GM18502 (cell line): ENCODE results near the gene SERP2.

ENCODE experiments used
- ATAC-seq: cut with Tn5 transposase; IDR thresholded peaks from one replicate; pipeline ENCODE4 v1.9.1; 2021; ENCODE audit warnings: mild to moderate bottlenecking; ENCODE audit not compliant: unreplicated experiment, poor library complexity

The SERP2 gene

DNA sequence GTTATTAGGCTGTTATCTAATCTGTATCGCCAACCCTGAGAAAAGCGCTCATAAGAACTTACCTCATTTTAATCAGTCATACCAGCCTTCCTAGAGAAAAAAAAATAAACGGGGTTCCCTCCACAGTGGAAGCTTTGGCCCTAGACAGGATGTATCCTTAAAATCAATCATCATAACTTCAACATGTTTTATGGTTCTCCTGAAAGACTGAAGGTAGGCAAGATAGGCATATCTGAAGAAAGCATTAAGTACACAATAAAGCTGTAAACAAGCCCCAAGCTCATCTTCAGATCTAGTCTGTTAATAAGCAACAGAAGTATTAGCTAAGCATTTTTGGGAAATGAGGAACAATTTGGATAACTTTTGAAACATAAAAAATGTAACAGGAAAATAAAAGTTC, 18.7 kb upstream of the SERP2 start:
- no peak for ATAC-seq

DNA sequence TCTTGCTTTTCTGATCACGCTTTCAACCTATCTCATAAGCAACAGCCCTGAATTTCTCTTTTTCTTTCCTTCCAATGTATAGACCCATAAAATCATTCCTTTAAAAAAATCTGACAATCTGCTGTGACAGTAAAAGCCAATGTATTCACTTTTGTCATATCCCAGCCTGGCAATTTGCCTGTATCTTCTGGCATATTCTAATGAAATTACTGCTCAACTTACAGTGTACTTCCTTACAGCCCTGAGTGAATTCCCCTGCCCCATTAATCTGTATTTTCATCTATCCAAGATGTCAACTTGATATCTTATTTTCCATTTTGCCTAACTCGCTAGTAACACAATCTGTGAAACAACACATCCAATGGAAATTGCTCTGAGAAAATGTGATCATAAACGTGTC, 18.0 kb upstream of the SERP2 start:
- ATAC-seq = no peak

DNA sequence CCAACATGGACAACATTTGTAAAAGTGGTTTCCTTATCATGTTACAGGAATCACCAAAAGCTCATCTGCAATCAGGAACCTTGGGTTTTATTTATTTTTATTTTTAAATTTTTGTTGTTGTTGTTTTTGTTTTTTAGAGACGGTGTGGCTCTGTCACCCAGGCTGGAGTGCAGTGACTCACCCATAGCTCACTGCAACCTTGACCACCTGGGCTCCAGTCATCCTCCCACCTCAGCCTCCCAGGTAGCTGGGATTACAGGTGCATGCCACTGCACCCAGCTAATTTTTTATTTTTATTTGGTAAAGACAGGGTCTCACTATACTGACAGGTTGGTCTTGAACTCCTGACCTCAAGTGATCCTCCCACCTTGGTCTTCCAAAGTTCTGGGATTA, 13.6 kb upstream of the SERP2 start:
- no peak for ATAC-seq

DNA sequence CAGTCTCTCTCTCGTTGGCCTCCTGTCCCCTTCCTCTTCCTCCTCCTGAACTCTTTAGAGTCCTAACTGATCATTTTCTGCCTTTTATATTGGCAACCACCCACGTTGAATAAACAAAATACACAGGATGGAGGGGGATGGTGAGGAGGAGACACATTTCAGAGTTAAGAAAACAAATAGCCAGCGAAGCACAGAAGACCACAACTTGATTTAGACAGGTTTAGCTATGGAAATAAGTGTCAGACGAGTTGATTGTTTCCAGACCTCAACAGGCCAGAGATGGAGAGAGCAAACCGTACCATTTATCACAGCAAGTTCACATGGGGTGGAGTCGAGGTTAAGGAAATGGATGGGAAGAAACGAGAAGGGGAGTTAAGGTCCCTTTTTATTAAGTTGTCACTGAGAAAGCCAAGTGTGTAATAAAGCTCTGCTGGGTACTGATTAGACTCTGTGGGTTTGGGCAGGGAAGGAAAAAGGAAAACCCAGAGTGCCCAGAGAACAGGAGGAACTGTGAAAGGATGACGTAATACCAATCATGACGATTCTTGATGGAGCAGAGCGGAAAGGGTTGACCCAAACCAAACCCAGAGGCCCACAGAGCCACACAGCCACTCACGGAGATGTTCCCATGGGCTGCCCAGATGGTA, 11.1 kb upstream of the SERP2 start:
- no peak for ATAC-seq

DNA sequence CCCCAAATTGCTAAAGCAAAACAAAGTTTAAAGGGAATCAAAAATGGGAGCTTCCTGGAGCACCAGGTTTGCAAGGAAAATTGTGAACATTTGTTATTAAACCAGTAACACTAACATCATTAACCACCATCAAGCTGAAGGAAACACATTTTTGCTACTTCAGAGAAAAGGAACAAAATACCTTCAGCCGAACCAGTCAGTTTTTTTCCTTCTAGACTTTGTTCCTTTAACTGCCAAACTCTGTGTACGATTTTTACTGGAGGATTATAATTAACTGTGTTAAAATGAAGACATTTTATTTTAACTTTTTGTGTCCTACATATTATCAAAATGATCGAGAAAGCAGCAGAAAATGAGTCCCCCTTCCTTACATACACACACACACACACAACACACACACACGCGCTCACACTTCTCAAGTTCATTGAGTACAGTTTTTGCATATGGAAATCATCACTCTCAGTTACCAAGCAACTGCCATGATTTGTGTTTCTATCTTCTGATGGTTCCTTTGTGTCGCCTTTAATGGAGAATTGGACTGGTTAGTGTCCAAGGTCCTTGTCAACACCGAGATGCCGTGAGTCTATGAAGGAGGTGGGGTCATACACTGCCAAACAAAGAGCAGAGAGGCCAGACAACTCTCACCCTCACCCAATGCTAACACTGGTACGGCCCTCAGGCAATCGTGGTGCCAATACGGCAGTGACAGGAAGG, 9.8 kb upstream of the SERP2 start:
- no peak for ATAC-seq

DNA sequence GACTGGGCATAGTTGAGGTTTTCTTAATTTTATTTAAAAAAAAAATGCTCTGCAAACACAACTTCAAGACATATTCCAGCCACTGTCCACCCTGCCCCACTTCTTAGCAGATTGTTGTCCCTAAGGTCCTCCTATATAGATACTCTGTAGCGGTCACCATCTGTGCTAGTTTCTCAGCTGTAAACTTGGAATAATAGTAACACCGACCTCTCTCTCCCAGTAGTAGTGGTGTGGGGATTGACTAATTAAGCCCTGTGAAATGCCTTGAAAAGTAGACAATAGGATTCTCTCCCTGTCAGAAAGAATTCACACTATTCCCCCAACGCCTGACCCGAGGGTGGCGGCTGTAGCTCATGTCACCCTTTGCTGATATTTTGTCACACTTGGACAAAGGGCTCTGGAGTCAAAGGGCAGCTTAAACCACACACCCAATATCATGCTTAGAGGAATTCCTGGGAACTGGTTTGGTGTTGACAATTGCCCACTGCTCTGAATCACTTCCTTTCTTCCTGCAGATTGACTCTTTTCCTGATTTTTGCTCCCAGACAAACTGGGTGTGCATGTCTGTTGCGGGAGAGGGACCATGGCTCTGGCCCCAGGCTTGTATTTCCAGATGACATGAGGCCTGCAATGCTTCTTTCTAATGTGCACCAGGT, 9.2 kb upstream of the SERP2 start:
- no peak for ATAC-seq

DNA sequence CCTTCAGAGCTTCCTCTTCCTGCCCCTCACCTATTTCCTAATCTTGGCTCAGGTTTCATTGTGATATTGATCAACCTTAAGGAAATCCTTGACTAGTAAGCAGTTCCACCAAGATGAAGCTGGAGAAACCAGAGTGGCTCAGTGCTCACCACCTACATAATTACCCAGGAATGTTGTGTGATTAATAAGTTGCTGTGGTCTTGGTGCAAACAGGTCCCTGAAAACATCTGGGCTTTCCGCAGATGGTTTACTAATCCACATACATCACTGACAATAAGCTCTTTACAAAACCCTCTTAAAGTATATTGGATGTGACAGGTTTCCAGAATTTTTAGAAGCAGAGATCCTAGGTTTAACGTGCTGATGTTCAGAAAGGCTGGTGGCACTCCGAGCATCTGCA, 8.6 kb upstream of the SERP2 start:
- ATAC-seq = no peak

DNA sequence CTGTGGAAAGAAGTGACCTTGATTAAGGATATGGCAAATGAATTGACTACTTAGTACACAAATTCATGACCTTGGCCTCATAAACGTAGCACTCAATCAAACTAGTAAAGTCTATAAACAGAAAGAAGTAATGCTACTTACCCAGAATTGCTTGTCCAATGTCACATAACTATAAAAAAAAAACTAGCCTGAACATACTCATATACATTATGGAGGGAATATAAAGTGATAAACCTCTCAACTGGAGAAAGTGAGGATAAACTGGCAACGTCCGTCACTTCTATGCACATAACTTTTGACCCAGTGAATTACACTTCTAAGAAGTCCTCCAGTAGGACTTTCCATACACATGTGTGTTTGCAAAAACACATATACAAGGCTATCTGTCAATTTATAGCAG, 7.7 kb upstream of the SERP2 start:
- ATAC-seq = no peak

DNA sequence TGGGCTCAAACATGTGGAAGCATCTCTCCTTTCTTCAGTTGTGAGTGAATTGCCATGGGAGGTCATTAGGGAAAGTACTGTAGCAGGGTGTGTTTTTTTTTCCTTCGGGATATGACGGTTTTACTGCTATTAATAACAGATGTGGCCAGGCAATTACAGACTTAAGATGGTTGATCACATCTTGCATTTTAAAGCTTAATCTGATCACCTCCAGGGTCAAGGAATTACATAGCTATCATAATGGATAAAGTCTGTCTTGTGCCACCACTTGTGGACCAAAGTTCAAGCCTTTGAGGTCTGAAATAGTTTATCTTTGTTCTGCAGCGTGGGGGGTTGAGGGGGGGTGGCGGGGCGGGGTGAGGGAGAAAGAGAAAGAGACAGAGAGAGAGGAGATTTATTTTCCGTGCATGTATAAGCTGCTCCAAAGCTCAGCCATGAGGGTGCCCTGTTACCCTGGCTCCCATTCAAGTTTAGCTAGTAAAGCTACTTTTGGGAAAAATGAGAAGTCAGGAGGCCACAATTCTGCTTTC, 5.5 kb upstream of the SERP2 start:
- ATAC-seq = no peak

DNA sequence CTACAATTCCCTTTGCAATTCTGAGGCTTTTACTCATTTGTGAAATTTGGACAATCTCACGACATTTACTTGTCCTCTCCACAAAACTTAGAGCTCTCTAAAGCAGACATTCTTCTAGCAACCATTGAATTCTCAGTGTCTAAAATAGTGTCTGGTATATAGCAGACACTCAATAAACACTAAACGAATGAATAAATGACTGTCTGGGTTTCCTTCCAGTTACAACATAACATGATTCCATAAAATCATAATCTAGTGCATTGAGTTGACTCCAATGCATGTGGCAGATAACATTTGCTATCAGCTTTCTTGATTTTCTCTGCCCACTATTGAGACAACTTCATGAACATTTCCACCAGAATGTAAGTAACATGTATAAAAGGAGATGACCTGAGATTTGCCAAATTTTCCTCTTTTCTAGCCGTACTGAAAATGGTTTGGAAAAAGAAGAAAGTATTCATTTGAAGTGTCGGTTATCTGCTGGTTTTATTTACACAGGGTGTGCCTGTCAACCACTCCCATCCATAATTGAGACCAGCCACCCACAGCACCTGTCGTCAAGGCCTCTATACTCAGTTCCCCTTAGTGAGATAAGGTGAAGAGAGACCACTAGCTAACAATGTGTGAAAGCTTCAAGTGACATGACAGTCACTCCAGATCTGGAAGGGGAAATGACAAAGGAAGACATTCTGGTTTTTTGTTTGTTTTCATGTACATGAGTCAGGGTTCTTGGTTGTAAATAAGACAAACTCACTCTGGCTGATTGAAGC, 4.8 kb upstream of the SERP2 start:
- ATAC-seq = no peak

DNA sequence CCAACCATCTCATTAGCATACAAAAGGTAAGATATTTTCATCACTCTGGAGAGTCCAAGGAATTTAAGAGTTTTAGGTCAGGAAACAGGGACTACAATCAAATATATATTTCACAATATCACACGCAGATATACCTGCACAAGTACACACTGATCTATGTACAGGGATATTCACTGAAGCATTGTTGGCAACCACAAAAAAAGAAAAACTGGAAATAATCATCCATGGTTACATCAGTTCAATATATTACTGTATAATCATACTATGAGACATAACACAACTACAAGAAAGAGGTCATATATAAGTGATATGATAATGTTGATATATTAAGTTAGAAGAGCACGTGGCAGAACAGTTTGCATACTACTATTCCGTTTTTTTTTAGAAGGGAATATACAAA, 2.2 kb upstream of the SERP2 start:
- no peak for ATAC-seq

DNA sequence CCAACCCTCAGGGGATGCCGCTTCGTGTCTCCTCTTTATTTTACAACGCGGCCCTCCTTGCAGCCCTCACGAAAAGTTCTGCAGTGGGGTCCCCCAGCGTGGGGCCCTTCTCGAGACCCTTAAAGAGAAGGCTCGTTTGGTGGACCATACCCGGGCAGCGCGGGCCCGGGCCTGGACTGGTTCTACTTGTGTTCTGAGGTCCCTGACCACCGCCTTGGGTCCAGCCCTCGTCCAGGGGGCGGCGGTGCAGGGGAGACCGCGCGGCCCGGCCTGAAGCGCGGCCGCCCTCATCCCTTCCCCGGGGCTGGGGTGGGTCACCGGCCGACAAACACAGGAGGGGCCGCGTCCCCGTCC, 400 bp upstream of the SERP2 start:
- no peak for ATAC-seq

DNA sequence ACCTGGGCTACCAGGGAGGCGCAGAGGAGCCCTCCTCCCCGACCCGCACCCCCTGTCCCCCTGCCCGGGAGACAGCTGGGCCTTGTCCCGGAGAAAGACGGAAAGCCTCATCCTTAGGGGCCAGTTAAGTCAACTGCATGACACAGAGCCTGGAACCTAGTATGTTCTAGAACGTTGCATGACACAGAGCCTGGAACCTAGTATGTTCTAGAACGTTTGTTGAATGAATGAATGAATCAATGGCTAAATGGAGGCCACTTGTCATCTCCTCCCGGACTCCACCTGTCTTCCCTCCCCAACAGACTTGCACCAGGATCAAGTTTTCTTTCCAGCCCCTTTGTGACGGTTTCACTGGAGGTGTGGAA, 706 bp downstream of the SERP2 start:
- ATAC-seq = no peak

DNA sequence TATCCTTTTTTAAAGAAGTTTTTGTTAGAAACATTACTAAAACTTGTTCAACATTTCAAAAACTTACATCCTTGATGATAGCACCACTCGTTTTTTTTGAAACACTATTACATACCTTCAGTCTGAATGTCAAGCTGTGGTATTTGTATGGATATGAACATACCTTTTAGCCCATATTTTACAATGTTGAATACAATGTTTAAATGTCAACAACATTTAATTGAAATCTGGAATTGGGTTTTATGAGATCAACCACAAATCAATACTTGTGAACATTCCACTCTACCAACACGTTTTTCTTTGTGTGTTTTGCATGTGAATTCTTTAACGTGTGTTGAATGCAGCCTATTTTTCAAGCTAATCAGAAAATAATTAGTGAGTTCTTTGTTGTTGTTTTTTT, 4.7 kb downstream of the SERP2 start:
- no peak for ATAC-seq

DNA sequence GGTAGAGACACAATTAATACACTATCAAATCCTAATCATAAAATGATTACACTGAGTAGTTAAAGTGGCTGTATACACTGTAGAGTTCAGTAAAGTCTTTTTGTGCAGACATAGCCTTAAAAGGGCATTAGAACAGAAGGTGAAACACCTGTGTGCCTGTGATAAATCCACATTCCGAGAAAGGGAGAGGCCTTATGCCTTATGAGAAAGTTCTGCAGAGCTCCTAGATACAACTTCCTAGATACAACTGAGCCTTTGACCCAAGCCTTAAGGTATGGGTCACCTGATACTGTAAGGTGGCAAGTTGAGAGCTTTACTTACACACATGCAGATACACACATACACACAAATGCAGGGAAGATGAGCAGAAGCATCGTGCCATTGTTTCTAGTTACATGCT, 6.3 kb downstream of the SERP2 start:
- no peak for ATAC-seq

DNA sequence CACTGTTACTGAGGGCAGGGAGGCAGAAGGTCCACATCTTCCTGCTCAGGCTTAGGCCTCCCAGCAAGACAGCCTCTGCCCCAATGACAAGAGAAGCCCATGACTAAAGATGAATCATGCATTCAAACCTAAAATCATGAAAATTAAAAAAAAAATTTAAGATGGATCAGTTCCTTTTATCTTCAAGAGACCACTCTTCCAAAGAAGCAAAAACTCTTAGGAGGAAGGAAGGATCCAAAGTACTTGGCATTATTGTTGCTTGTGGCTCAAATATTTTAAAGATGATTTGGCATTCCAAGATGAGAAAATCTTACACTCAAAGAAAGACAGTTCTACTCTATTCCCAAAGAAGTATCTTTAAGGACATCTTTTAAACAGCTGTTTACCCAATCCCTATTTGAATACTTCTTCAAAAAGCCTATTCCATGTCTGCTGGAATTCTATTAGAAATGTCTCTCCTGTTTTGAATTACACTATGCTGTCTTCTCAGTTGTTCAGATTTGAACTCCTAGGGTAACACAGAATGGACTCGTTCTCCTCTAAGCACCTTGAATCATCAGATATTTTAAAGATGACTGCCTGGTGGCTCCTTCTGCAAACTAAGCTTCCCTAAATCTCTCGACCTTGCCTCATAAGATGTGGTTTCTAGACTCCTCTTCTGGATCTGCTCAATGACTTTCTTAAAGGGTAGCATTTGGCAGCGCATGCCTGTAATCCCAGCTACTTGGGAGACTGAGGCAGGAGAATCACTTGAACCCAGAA, 7.0 kb downstream of the SERP2 start:
- ATAC-seq = no peak

DNA sequence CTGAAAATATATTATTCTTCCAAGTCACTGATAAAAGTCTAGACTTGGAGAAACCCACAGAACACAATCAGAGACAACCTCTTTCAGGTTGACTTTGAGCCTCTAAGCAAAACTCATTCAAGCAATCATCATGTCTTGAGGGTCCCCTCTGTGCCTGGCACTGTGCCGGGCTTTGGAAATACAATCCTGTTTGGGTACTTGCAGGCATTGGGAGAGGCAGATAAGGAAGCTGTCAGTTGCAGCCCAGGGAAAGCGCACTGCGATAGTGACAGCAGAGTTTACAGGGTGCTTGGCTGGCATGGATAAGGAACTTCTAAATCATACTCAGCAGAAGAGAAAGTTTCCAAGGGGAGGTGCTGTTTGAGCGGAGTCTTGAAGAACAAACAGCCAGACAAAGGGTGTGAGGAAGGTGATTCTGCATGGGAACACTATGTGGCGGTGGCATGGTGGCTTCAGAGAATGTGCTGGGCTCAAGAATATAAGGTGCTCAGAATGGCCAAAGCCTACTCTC, 9.1 kb downstream of the SERP2 start:
- no peak for ATAC-seq

DNA sequence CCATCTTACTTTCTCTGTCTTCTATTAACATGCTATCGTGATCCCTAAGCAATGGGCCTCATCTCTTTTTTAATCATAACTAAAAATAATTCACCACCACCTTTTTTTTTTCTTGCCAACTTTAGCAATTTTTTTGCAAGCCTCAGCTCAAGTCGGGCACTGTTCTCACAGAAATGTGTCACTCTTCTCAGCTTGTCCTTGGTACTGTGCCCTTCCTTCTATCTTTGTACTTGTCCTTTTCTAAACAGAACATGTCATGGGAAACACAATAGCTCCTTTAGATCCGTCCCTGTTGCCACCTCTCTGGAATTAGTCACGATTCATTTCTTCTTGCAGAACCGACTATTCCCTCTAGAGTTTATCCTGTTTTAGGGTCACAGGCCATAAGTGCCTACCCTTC, 10.3 kb downstream of the SERP2 start:
- no peak for ATAC-seq

DNA sequence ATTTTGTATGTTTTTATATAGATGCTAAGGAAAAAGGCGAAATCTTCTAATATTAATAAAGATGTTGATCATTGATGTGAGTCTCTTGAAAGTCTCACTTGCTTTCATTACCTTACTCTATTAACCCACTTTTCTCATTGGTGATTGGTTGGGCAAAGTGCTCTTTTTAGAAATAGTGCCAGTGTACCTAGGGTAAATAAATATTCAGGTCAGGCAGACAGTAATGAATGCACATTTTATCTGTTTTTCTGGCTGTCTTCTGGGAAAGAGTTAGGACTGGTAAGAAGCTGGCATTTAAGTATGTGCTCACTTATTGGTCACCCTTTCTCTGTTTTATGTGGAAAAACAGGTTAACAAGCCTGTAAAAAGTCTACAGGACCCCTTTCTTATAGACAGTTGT, 11.2 kb downstream of the SERP2 start:
- ATAC-seq = no peak

DNA sequence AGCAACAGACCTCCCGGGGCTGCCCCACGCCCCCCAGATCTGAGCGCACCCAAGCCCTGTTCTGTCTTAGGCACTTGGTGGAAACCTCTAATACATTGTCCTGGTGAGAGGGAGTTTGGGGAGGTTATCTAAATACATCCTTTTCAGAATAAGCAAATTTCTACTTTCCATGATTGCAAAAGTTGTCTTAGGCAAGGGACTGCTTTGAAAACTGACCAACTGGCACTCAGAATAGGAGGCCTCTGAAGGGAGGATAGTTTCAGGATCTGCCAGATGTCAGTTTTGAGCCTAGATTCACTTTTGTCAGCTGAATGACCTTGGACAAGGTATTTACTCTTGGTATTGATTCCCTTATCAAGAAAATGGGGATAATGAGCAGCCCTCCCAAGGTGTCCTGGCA, 11.8 kb downstream of the SERP2 start:
- ATAC-seq = no peak
